Gastroesophageal sphincter (tissue), 3 donors: ENCODE data around the gene CYS1.

Source experiments
- POLR2A ChIP-seq, 2 donors: fragments of 450-650 bp; IDR thresholded peaks; one replicate each; pipeline ENCODE4 v1.6.1; 2017; ENCODE audit warnings: antibody characterized with exemption in 2 of 2, mild to moderate bottlenecking in 2 of 2, moderate library complexity in 1 of 2
- POLR2AphosphoS5 ChIP-seq: sonication (generic); formaldehyde crosslinking; IDR thresholded peaks from one replicate; pipeline ENCODE4 v1.6.1; 2017; ENCODE audit warnings: antibody characterized with exemption
- TF ChIP-seq, protein P1 (sequence below), 4 experiments: fragments of 200-600 bp in 2 of 4; fragments of 450-650 bp in 2 of 4; sonication (generic) in 1 of 4; IDR thresholded peaks; one replicate each; pipeline ENCODE4 v1.5.1; 2017 to 2019; ENCODE audit warnings: antibody characterized with exemption in 4 of 4, mild to moderate bottlenecking in 2 of 4, moderate library complexity in 2 of 4

DNA sequence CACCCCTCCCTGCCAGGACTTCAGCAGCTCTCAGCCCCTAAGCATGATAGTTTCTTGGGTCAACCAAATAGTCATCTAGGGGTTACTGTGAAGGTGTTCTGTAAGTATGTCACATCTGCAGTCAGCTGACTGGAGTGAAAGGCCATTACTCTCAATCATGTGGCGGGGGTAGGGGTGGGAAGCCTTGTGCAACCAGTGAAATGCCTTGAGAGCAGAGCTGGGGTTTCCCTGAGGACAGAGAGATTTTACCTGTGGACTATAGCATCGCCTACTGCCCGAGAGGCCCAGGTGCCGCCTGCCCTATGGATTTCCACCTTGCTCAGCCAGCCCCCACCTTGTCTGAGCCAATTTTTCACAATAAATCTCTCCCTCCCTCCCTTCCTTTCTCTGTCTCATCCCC, 57.8 kb downstream of the CYS1 start:
- TF ChIP-seq, protein P1, sequence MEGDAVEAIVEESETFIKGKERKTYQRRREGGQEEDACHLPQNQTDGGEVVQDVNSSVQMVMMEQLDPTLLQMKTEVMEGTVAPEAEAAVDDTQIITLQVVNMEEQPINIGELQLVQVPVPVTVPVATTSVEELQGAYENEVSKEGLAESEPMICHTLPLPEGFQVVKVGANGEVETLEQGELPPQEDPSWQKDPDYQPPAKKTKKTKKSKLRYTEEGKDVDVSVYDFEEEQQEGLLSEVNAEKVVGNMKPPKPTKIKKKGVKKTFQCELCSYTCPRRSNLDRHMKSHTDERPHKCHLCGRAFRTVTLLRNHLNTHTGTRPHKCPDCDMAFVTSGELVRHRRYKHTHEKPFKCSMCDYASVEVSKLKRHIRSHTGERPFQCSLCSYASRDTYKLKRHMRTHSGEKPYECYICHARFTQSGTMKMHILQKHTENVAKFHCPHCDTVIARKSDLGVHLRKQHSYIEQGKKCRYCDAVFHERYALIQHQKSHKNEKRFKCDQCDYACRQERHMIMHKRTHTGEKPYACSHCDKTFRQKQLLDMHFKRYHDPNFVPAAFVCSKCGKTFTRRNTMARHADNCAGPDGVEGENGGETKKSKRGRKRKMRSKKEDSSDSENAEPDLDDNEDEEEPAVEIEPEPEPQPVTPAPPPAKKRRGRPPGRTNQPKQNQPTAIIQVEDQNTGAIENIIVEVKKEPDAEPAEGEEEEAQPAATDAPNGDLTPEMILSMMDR (IDR thresholded peaks at IDR 0.05), result no peak
- TF ChIP-seq POLR2AphosphoS5 (no peak), POLR2A (IDR thresholded peaks at IDR 0.05) (no peak)
